Stimulated activated CD8-positive, alpha-beta memory T cell treated with anti-CD3 and anti-CD28 coated beads, Interleukin-4, amount 100 ng/mL, for 48 hours (primary cell): ENCODE results near the gene ADAMTS5.

ENCODE experiments used
- DNase-seq: peaks from one replicate; pipeline ENCODE4 v3.0.0-alpha.2; 2020

Gene ADAMTS5

GRCh38 chr21:26967062-26967913 is at the start of gene ADAMTS5:
ADAMTS5 (minus strand) TSS chr21:26967088; CDS start chr21:26966391, 697 bp downstream.
- DNase-seq = no peak

DNA sequence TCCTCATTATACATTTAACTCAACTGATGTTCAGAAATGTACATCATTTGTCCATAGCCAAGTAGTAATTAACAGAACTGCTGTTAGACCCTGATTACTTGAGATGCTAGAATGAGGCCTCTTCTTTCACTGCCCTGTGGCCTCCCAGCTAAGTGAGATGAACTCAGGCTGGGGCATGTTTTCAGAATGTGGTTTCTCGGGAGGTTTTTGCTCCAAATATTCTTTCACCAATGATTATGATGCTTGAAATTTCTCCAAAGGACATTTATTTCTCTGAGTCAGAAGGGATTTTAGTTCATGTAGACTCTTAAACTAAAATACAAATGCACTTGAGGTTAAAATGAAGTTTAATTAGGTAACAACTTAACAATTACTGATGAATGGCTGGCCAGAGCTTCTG is 34.6 kb upstream of the ADAMTS5 start:
- no peak for DNase-seq

- DNase-seq = no peak
Measured at GRCh38 chr21:26983576-26983975, 16.7 kb upstream of the ADAMTS5 start.

DNA sequence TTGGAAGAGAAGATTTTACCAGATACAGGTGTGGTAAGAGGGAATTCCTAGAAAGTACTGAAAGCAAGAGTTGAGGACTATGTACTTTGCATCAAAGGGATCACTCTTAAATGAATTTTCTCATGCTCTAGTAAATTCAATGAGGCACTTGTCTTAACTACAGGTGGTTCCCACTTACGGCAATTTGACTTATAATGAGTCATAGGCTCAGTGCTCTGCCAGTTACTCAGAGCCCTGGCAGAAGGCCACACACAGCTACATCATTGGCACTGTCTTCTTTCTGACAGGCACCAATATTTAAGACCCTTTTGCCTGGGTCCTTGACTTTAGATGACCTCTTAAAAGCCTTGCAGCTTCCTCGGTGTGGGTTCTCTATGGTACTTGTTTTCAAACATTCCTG is 15.9 kb upstream of the ADAMTS5 start:
- no peak for DNase-seq

- no peak for DNase-seq
Measured at GRCh38 chr21:26977746-26978145, 10.9 kb upstream of the ADAMTS5 start.

- no peak for DNase-seq
Measured at GRCh38 chr21:26973226-26973625, 6.3 kb upstream of the ADAMTS5 start.

DNA sequence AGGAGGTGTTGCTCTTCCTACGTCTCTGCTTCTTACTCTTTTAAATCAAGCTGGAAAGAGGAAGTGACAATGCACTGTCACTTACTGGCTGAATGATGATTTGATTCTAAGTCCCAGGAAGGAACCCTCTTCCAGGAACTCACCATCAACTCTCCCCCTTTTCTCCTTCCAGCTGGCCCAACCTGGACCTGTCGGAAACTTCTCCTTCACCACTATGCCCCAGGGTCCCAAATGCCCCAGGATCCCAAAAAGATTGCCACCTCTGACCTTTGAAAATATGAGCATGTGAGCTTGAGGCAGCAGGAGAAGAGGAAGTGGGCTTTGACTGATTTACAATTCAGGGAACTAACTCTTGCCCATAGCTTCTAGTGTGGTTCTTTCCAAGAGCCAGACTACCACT is 5.3 kb upstream of the ADAMTS5 start:
- DNase-seq = no peak

- DNase-seq = no peak
Measured at GRCh38 chr21:26969971-26970725, 3.3 kb upstream of the ADAMTS5 start.

DNA sequence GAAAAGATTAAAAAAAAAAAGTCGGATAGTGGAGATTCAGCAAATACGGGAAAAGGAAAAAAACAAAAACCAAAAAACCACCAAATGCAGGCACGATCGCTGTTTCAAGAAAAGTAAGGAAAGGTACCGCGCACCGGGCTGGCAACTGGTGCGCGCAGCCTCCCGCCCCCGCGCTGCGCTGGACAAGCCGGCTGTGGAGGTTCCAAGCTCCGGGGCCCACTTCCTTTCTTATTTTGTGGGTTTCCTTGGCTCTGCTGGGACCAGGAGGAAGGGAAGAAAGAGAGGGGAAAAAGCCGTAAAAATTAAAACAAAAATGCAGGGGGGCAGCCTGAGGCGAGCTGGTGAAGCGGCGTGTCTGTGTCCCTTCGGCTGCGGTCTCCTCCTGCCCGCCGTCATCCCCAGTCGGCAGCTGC is 233 bp downstream of the ADAMTS5 start:
- DNase-seq = no peak

DNA sequence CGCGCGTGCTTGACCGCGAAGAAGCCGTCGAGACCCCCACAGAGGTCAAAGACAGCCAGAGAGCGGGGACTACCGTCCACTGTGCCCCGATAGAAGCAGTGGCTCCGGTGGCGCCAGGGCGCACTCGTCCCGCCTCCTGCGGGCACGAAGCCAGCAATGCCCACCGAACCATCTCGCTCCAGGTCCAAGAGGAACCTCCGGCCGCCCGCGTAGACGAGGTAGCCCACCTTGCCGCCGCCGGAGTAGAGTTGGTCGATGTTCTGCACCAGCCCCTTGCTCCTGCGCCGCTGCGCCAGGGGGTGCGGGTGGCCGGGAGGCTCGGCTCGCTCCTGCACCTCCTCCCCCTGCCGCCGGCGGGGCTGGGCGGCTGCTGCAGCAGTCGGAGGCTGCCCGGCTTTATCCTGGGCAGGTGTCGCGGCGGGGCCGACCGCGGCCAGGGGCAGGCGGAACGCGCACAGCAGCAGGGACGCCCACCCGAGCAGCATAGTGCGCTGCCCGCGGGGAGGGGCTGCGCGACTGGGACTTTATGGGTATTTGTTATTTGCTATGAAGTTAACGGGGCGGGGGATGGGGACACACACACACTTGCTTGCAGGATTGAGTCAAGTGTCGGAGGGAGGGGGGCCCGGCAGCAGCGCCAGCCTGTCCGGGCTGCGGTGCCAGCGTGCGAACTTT is 844 bp downstream of the ADAMTS5 start:
- DNase-seq = no peak

DNA sequence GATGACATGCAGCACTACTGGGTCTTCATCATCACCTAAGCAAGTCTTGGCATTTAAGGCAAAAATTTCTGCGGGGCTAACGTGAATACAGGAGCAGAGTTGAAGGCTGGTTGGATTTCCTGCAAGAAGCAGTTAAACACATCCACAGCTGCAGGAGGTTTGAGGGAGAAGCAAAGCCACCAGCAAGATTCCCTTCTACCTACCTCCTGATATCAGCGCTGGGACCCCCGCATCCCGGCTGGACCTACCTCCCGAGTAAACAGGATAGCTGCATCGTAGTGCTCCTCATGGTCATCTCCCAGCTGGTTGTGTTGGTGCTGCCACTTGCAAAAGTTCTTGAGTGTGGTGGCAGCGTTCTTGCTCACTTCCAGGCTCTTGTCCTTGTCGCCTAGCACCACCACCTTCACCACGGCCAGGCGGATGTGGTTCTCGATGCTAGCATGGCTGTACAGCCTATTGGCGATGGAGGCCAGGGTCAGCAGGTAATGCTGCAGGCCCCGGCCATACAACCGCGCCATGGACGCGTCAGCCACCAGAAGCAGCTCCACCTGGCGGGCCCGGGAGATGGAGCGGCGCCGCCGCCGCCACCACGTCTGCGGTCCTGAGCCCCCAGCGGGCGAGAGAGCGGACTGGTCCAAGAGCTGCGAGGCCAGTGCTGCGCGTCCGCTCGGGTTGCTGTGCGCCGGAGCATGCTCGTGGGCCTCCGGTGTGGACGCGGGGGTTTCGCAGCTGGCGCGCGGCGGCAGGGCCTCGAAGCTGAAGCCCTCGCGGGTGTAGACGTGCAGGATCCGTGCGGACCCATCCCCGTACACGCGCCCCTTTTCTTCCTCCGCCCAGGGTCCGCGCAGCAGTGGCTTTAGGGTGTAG is 1.6 kb downstream of the ADAMTS5 start:
- no peak for DNase-seq

GRCh38 chr21:26964170-26964778 is 2.6 kb downstream of the ADAMTS5 start:
- DNase-seq = no peak

DNA sequence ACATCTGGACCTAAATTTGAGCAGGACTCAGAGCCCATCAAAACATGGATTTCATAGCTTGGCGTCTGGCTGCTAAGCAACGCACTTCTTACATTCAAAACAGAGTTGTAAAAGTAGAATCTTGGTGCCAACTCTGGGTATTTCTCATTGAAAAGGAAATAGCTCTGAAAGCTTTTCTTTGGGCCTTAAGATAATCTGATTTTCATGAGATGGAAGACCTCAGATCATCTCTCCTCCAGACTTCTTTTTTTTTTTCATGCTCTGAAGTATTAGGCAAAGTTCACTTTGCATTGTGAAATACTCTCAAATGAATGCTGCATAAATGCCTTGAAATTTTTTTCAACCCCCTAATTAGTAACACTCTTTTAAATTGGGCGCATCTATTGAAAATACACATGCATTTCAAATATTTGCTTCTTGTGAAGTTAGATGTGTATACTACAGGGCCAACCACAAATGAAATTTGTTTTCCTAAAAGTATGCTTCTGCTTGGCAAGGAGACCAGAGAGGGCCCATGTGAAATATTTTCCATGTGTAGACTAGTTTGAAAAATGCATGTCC is 4.2 kb downstream of the ADAMTS5 start:
- DNase-seq = no peak

DNA sequence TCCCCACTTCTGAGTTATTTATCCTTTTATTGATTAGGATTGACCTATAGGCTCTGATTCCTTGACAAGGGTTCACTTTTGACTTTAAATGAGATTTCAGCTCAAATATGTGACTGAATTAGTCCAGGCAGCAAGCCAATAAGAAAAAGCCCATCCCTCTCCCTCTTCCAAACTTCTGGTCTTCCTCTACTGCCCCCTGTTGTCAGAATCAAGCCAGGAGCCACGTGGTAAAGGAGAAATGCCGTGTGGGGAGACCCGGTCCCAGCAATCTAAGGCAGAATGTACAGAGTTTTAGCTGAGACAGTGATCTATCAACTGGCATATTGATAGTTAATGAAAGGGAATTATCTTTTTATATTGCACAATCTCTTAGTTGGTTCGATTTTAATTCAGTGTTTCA is 5.2 kb downstream of the ADAMTS5 start:
- no peak for DNase-seq

DNA sequence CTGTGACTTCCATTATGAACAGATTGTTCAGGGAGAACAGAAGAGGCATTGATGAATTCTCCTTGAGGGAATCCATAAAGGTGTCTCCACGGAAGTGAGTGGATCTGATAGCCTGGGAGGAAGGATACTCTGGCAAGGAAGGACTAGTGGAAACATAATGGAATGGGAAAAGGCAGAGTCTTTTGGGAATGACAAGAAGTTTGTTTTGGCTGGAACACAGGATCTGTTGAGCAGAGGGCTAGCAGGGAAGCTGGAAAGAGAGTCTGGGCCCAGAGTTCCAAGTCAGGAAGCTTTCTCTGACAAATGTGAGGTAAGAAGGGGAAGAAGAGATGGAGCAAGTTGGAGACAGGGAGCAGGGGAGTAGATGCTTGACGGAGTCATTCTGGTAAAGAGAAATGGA is 8.1 kb downstream of the ADAMTS5 start:
- no peak for DNase-seq

- no peak for DNase-seq
Measured at GRCh38 chr21:26956813-26957212, 10.1 kb downstream of the ADAMTS5 start.

DNA sequence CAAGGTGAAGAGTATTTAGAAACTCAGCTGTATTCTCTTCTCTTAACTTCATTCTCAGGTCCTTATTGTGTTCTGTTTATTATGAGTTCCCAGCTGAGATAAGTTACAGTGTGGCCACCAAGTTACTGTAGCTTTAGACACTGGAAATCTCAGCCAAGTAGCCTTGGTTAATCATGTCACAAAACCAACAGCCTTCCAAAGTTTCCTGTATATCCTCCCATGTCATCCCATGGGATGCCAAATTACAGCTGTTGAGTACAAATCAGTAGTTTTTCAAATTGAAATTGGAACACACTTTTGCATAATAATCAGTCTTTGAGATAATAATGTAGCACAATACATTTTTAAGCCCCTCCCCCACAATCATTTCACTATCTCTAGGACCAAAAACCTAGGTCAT is 10.7 kb downstream of the ADAMTS5 start:
- DNase-seq = no peak

DNA sequence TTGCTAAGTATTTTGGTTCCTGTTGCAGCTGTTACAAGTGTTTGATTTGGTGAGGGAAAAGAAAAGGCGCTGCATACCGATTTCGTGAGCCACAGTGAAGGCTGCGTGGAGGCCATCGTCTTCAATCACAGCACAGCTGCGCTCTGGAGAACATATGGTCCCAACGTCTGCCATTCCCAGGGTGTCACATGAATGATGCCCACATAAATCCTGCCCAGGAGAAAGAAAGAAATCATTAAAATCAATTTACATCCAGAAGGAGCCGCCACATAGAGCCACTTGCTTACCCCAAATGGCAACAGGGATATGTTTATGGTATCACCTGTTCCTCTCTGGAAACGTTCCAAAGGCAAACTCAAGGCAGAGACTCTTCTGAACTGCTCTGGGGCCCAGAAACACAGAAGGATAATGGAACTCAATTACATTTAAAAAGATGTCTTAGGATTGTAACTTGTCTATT is 12.2 kb downstream of the ADAMTS5 start:
- DNase-seq = no peak

- no peak for DNase-seq
Measured at GRCh38 chr21:26952374-26953066, 14.4 kb downstream of the ADAMTS5 start.

DNA sequence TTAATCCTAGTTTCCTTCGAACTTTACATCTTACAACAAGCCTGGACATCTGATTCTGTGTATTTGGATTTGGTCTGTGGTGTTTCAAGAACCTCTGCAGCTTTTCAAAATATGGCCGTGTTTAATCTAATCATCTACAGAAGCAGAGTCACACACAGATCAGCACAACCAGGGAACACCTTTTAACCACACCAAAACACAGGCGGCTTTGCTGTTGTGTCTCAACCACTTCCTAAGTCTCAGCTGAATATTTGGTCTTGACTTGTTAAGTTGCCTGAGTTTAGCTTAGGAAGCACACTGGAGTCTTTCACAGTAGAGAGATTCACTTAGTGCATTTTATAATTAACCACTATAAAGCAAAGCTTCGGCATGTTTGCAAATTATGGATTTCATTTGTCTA is 17.1 kb downstream of the ADAMTS5 start:
- DNase-seq = no peak

- no peak for DNase-seq
Measured at GRCh38 chr21:26948194-26948593, 18.7 kb downstream of the ADAMTS5 start.
